Measurements from ENCODE around the gene RNF222.
"Not testable (repeated sequence)": the region's sequence is repeated elsewhere in the genome, so short reads cannot be mapped to it uniquely, and the experiment has no call there.

The RNF222 gene

DNA sequence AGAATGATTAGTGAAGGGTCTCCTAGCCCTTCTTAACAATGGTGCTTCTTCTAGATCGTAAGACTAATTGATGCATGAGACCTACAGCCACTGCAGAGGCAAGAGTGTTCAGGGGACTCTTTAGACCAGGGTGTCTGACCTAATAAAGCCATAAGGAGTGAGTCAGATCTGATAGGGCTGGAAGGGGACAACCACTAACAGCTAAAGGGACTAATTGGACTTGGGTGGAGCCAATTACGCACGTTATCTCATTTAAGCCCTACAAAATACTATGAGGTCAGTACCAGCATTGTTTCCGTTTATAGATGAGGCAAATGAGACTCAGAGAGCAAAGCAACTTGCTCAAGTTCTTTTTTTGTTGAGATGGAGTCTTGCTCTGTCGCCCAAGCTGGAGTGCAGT, 14.5 kb upstream of the RNF222 start:
- no peak for DNase-seq (ENCODE audit: low read depth in 2 of 2)

- DNase-seq (ENCODE audit: low read depth in 2 of 2): no peak
These were observed 13.2 kb upstream of the RNF222 start for GRCh38 chr17:8410883-8411238.

- peak; percentile 73 to 75 for DNase-seq (ENCODE audit: low read depth in 2 of 2)
These were observed 12.6 kb upstream of the RNF222 start for GRCh38 chr17:8409966-8410882.

GRCh38 chr17:8408371-8408770, 10.7 kb upstream of the RNF222 start:
- DNase-seq (ENCODE audit: low read depth in 2 of 2): no peak

- DNase-seq (ENCODE audit: low read depth in 2 of 2): no peak
These were observed 8.5 kb upstream of the RNF222 start for GRCh38 chr17:8406174-8406573.

DNA sequence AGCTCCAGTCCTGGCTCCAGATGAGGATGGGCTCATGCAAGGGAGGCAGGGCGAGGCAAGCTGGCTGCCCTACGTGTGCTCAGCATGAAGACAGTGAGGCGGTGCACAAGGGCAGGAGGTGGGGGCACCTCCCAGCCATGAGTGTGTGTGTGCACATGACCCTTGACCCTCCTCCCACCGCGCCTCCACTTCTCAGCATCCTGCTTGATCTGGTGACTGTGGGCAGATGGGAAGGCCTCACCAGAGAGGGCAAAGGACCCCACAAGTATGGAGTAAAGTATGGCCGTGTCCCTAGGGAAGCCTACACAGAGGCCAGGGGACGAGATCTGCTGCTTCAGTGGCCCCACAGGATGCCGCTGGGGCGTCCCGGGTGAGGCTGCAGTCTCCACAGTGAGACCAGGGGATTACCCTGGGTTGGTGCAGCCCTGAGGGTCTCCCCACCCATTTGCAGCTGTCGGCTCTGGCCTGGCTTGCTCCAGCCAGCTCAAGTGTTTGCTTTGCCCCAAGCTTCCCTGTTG, 7.9 kb upstream of the RNF222 start:
- no peak for DNase-seq (ENCODE audit: low read depth in 2 of 2)

GRCh38 chr17:8402921-8403536, 5.4 kb upstream of the RNF222 start:
- no peak for DNase-seq (ENCODE audit: low read depth in 2 of 2)

- DNase-seq (ENCODE audit: low read depth in 2 of 2): no peak
These were observed 3.5 kb upstream of the RNF222 start for GRCh38 chr17:8401107-8401506.

DNA sequence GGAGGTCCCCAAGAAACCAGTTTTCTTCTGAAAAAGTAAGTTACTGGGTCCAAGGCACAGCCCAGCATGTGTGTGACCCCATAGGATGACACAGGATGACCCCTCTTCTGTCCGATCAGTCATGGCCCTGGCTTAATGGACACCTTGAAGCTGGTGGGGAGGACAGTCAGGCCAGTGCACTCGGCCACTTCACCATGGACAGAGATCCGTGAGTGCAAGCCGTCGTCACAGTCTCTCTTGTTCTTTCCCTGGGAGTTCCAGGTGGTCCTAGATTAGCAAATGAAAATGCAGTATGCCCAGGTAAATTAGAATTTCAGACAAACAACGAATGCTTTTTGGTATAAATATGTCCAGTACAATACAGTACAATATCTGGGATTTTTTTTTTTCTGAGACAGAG, 1.4 kb upstream of the RNF222 start:
- no peak for DNase-seq (ENCODE audit: low read depth in 2 of 2)

DNA sequence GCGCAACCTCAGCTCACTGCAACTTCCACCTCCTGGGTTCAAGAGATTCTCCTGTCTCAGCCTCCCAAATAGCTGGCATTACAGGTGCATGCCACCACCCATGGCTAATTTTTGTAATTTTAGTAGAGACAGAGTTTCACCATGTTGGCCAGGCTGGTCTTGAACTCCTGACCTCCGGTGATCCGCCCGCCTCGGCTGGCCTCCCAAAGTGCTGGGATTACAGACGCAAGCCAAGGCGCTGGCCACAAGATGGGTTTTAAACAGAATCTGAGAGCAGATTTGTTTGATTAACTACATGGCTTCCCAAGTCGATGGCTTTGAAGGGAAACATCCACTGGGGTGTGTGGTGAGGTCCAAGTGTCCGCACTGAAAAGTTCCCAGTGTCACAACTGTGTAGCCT, 3.1 kb downstream of the RNF222 start:
- not testable (repeated sequence) for DNase-seq (ENCODE audit: low read depth in 2 of 2)

- peak in 1 of 2 donors; percentile 15 for DNase-seq (ENCODE audit: low read depth in 2 of 2)
These were observed 4.0 kb downstream of the RNF222 start for GRCh38 chr17:8393470-8394231.

GRCh38 chr17:8392674-8393469, 4.8 kb downstream of the RNF222 start:
- DNase-seq (ENCODE audit: low read depth in 2 of 2): no peak

GRCh38 chr17:8392274-8392673, 5.4 kb downstream of the RNF222 start:
- DNase-seq (ENCODE audit: low read depth in 2 of 2): no peak

DNA sequence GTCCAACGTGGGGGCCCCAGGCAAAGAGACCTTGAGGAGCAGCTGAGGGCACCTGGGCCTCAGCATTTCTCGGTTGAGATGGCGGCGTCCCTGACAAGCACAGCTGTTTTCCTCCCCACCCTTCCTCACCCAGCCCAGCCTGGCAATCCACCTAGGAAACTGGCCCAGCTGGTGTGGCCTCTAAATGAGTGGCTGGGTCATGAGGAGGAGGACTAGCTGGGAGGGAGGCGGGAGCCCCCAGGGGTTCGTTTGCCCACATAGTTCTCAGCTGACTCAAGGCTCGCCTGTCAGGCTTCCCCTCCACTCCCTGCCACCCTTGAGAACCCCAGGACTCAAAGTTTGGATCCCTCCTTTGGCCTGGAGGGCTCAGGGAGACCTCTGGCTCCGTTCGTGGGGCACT, 5.9 kb downstream of the RNF222 start:
- DNase-seq (ENCODE audit: low read depth in 2 of 2): no peak

- no peak for DNase-seq (ENCODE audit: low read depth in 2 of 2)
These were observed 9.5 kb downstream of the RNF222 start for GRCh38 chr17:8387914-8388651.

DNA sequence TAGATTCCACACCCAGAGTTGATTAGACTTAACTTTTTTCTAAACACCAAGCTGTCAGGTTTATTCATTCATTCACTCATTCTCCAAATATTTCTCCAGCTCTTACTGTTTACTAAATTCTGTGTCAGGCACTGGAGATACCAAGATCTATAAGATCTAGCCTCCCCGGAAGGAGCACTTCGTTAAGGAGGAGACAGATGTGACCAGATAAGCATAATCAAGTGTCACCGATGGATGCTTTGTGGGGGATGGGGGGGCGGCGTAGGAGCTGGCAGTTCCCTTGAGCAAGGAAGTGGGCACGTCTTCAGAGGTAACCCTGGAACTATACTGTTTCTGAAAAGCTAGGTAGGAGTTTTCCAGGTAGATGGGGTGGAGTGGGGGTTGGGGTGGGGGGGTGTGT, 10.8 kb downstream of the RNF222 start:
- DNase-seq (ENCODE audit: low read depth in 2 of 2): no peak

GRCh38 chr17:8384801-8385378, 12.7 kb downstream of the RNF222 start:
- no peak for DNase-seq (ENCODE audit: low read depth in 2 of 2)

GRCh38 chr17:8383143-8383822, 14.3 kb downstream of the RNF222 start, which contains the start of gene RPL26:
Gene RPL26 (minus strand): TSS chr17:8383193. CDS start chr17:8382310, 883 bp downstream.
- peak; percentile 87 to 91 for DNase-seq (ENCODE audit: low read depth in 2 of 2)

- no peak for DNase-seq (ENCODE audit: low read depth in 2 of 2)
These were observed 14.8 kb downstream of the RNF222 start for GRCh38 chr17:8382880-8383142.
